Fibroblast of the aortic adventitia (primary cell): Measurements from ENCODE around the gene ZNF221. TPM values are rescaled to one million over a fixed set of nuclear protein-coding genes. Genes with fewer than 3 reads are reported as not detected.

ENCODE experiments used
- DNase-seq: peaks from one replicate; pipeline ENCODE4 v3.0.0-alpha.2; 2010; ENCODE audit warnings: low read depth
- H3K4me3 ChIP-seq: 2 replicates; pipeline ENCODE4 v1.5.1; 2011; ENCODE audit warnings: low read depth, mild to moderate bottlenecking, control low read depth, low read length, moderate library complexity
- total RNA-seq: library from RNA; depleted of rRNA; stranded (reverse); fragments of >200 nt; gene quantifications from 2 replicates; pipeline ENCODE4 v1.2.3, GENCODE V29; 2012; ENCODE audit warnings: low replicate concordance
- TF ChIP-seq, protein P1 (sequence below): IDR thresholded peaks from 2 replicates; pipeline ENCODE4 v1.5.1; 2011; ENCODE audit warnings: mild to moderate bottlenecking, low read length, control low read depth, inconsistent platforms; ENCODE audit not compliant: insufficient read depth

ZNF221 gene
- total RNA-seq, 1 donor, result 8.7 TPM

DNA sequence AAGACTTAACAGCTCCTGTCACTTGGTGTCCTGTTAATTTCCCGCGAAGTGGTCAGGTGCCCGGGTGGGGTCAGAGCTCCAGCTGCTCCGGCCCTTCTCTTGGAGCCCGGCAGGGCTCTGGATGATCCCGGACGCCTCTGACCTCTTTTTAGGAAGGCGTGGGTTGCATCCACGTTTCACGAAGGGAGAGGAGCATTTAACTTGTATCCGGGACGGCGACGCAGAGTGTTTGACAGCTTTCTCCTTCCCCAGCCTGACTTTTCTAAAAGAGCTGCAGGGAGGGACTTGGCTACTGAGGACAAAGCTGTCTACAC is 33.6 kb downstream of the ZNF221 start:
- TF ChIP-seq, protein P1, sequence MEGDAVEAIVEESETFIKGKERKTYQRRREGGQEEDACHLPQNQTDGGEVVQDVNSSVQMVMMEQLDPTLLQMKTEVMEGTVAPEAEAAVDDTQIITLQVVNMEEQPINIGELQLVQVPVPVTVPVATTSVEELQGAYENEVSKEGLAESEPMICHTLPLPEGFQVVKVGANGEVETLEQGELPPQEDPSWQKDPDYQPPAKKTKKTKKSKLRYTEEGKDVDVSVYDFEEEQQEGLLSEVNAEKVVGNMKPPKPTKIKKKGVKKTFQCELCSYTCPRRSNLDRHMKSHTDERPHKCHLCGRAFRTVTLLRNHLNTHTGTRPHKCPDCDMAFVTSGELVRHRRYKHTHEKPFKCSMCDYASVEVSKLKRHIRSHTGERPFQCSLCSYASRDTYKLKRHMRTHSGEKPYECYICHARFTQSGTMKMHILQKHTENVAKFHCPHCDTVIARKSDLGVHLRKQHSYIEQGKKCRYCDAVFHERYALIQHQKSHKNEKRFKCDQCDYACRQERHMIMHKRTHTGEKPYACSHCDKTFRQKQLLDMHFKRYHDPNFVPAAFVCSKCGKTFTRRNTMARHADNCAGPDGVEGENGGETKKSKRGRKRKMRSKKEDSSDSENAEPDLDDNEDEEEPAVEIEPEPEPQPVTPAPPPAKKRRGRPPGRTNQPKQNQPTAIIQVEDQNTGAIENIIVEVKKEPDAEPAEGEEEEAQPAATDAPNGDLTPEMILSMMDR, result no peak
- DNase-seq, result no peak
- H3K4me3 ChIP-seq, result peak overlapping the region; percentile 91

DNA sequence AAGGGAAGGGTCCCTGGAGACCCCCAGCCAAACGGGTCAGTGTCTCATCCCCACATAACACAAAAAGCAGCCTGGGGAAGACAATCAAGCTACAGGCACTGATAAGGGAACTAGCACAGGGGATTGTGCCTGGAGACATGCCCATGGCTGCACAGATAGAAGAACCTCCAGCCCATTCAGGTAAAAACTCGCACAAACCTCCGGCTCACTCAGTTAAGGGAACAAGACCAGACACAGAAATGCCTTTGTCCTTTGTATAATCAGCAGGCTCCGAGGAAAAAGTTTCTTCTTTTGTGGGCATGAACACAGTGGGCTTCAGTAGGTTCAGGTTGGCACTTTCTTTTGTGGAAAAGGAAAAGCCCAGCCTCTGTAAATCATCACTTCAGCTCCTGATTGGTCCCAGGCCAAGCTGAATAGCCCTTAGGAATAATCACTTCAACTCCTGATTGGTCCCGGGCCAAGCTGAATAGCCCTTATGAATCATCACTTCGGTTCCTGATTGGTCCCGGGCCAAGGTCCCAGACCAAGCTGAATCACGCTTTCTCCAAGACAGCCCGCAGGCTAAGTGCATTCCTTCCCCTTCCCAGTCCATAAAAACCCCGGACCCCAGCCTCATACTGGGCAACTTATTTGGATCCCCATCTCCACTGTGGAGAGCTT is 46.7 kb downstream of the ZNF221 start:
- H3K4me3 ChIP-seq, result no peak overlapping the region
- TF ChIP-seq, protein P1, result no peak
- DNase-seq, result peak; percentile 46

DNA sequence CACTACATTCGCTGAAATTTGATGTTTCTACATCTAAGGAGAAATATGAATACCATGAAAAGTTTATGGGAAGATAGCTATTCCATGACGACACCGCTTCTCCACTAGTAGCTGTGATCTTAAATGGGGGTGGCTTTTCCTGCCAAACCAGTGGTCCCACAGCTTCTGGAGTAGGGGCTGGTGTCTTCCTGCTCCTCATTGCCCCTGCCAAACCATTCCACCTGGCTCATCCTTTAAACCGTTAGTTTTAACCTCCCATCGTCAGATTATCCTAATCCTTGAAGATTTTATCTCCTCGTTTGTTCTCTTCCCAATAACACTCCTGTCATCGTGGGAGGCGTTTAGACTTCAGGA is 51.2 kb downstream of the ZNF221 start:
- H3K4me3 ChIP-seq, result peak overlapping the region; percentile 77
- peak; percentile 9 for DNase-seq
- TF ChIP-seq, protein P1, result no peak

DNA sequence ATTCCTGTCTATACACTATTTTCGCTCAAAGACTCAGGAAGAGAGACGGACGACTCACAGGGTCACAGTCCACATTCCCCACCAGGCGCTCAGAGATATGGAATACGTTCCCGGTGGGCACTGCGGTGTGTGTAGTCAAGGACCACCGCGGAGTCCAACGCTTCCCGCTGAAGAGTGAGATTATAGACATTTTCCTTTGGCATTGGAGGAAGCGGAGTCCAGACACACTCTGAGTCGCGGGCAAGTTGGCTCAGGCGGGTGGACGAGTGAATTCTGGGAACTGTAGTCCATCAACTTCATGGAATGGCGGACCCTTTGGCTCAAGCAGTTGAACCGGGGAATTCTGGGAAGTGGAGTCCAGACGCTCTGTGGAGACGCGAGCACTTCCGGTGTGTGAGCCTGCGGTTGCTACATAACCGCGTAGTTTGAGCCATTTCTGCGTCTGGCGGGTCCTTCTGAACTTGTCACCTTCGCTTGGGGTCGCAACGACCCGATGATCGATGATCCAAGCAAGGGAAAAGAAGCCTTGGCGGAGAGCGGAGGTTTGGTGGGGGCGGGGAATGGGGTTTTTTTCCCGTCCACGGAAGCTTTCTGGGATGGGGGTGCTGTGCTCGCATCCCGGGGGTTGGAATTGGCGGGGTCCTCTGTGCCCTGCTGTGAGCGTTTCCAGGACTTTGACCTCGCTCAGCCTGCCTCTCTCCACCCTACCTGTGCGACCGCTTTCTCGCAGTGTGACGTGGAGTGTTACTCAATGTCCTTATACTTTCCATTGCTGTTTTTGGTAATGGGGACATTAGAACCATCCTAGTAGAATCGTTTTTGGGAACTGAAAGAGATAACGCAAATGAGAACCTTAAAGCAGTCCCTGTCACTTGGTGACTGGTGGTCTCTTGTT is 51.8 kb downstream of the ZNF221 start, which contains the start of gene ZNF230:
ZNF230 (plus strand) TSS at position 392 of the 895 bp plus-strand sequence. CDS start 4,122 bp downstream, outside the sequence.
- peak within 1 kb of the TSS; percentile 77 for H3K4me3 ChIP-seq
- peak; percentile 95 for DNase-seq
- TF ChIP-seq, protein P1, result no peak

DNA sequence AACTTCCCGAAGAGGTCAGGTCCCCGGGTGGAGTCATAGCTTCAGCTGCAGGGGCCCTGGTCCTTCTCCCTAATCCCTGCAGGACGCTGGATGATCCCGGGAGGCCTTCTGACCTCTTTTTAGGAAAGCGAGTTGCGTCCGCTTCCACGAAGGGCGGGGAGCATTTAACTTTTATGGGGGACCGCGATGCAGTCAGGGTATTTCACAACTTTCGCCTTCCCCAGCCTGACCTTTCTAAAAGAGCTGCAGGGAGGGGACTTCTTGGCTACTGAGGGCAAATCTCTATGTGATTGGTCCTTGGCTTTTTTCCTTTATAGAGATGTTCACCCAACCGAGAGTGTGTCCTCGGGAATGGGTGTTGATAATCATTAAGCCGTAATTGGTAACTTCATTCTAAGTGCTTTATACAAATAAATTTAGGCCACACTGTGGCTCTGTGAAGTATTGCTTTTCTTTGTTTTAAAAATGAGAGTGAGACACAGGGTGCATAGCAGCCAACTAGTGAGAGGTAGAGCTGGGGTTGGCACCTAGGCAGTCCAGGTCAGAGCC is 52.5 kb downstream of the ZNF221 start:
- TF ChIP-seq, protein P1, result peak; percentile 14
- peak overlapping the region; percentile 77 for H3K4me3 ChIP-seq
- peak; percentile 11 for DNase-seq

DNA sequence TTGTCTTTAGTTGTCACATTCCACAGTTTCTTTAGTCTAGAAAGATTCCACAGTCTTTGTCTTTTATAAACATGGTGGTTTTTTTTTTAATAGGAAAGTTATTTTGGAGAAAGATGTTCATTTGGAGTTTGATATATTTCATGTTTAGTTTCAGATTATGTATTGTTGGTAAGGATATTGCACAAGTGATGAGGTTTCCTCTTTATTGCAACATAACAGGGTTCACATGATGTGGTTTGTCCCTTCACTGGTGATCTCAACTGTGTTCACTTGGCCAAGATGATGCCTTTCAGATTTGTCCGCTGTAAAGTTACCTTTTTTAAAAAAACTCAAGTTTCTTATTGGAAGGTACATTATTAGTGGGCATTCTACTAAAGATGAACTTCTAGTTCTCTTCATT is 54.9 kb downstream of the ZNF221 start:
- TF ChIP-seq, protein P1, result no peak
- peak; percentile 15 for DNase-seq
- no peak overlapping the region for H3K4me3 ChIP-seq
